ENCODE data around the gene CLEC12A.
"Not testable (repeated sequence)": the region's sequence is repeated elsewhere in the genome, so short reads cannot be mapped to it uniquely, and the experiment has no call there.

Gene CLEC12A

GRCh38 chr12:9971181-9971580 is at the start of gene CLEC12A:
TSS of gene CLEC12A (plus strand) at chr12:9971409. CDS start at chr12:9971597, 188 bp downstream.
- DNase-seq = no peak

GRCh38 chr12:9922429-9922828 is 48.8 kb upstream of the CLEC12A start:
- DNase-seq = no peak

GRCh38 chr12:9925705-9926393 is 45.4 kb upstream of the CLEC12A start:
- no peak for DNase-seq

- DNase-seq = no peak
Observed at GRCh38 chr12:9926876-9927275, 44.3 kb upstream of the CLEC12A start.

GRCh38 chr12:9928607-9929006 is 42.6 kb upstream of the CLEC12A start:
- DNase-seq = no peak

GRCh38 chr12:9931245-9931644 is 40.0 kb upstream of the CLEC12A start:
- no peak for DNase-seq

- no peak for DNase-seq
Observed at GRCh38 chr12:9932270-9932669, 38.9 kb upstream of the CLEC12A start, which contains the start of gene CLEC2A. TSS of gene CLEC2A (minus strand) at chr12:9932370. CDS start at chr12:9932329, 41 bp downstream.

GRCh38 chr12:9933958-9934357 is 37.3 kb upstream of the CLEC12A start:
- no peak for DNase-seq

GRCh38 chr12:9935026-9935425 is 36.2 kb upstream of the CLEC12A start:
- DNase-seq = no peak

- no peak for DNase-seq
Observed at GRCh38 chr12:9936591-9936990, 34.6 kb upstream of the CLEC12A start.

- DNase-seq = no peak
Observed at GRCh38 chr12:9940375-9940774, 30.8 kb upstream of the CLEC12A start.

GRCh38 chr12:9941838-9942237 is 29.4 kb upstream of the CLEC12A start:
- no peak for DNase-seq

- DNase-seq = no peak
Observed at GRCh38 chr12:9943240-9943639, 28.0 kb upstream of the CLEC12A start.

- no peak for DNase-seq
Observed at GRCh38 chr12:9944391-9944790, 26.8 kb upstream of the CLEC12A start.

- DNase-seq = no peak
Observed at GRCh38 chr12:9947674-9948073, 23.5 kb upstream of the CLEC12A start.

GRCh38 chr12:9948606-9949296 is 22.5 kb upstream of the CLEC12A start:
- no peak for DNase-seq

GRCh38 chr12:9951026-9951675 is 20.1 kb upstream of the CLEC12A start:
- no peak for DNase-seq

- DNase-seq = not testable (repeated sequence)
Observed at GRCh38 chr12:9952954-9953729, 18.1 kb upstream of the CLEC12A start.

- DNase-seq = no peak
Observed at GRCh38 chr12:9957834-9958233, 13.4 kb upstream of the CLEC12A start.

GRCh38 chr12:9960590-9960989 is 10.6 kb upstream of the CLEC12A start:
- DNase-seq = no peak

- no peak for DNase-seq
Observed at GRCh38 chr12:9961106-9961505, 10.1 kb upstream of the CLEC12A start.

GRCh38 chr12:9961901-9962300 is 9.3 kb upstream of the CLEC12A start:
- DNase-seq = no peak

- no peak for DNase-seq
Observed at GRCh38 chr12:9969673-9970072, 1.5 kb upstream of the CLEC12A start.

Data from NCI-H2029 treated with DMSO at 0.1 percent for 48 hours (cell line).